ENCODE results near the gene OR2T1. TPM values are rescaled to one million over a fixed set of nuclear protein-coding genes. Genes with fewer than 3 reads are reported as not detected.
"Not testable (repeated sequence)": the region's sequence is repeated elsewhere in the genome, so short reads cannot be mapped to it uniquely, and the experiment has no call there.

Gene OR2T1
- polyA plus RNA-seq, 1 donor: not detected

GRCh38 chr1:248434913-248435312, 32.1 kb downstream of the OR2T1 start:
- not testable (repeated sequence) for DNase-seq

GRCh38 chr1:248436303-248436702, 33.5 kb downstream of the OR2T1 start:
- DNase-seq: not testable (repeated sequence)

DNA sequence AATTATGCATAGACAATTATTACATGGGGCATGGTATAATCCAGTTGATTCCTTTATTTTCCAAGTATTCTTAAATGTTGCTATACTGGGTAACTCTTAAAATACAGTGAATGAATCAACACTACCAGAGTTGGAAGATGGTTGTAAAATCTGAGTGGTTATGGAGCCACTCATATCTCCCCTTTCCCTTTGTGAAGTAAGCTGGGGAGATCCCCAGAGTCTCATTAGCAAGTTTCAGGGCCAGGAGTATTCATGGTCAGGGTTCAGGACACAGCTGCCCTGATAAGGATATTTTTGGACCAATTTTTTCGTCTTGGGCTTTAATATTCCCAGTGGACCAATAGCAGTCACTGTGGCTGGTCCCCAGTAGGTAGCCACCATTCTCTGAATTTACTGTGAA, 35.8 kb downstream of the OR2T1 start:
- not testable (repeated sequence) for DNase-seq

DNA sequence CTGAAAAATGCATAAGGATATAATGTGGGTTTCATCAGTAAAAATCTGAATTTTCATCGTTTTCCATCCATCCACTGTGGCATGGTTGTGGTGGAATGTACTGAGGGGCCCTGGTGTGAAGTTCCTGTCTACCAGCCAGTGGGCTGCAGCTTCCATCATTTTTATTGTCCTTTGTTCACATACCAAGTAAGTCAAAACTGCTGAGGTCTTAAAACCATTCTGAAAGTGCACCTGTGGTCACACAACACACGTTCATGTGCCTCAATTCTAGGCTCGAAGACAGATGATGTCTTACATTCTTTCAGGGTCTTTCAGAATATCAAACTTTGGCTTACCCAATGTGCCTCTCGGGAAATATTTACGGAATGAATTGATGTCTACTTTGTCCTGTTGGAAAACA, 36.4 kb downstream of the OR2T1 start:
- DNase-seq: not testable (repeated sequence)

GRCh38 chr1:248442500-248443277, 39.8 kb downstream of the OR2T1 start:
- not testable (repeated sequence) for DNase-seq

DNA sequence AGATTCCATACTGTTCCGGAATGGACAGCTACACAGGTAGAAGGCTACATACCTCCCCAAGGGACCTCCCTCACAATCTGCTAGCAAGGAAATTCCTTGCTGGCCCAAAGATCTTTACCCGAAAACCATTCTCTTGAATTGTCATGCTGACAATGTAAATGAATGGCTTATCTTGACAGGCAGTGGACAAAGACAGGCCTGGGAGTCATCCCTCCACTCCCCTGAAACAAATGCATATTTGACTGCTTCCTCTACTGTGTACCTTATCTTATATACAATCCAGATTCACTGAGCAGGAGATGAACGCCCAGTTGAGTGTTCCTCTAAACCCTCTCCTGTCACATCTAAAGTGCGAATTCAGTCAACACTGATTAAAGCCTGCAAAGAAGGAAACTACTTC, 41.8 kb downstream of the OR2T1 start:
- DNase-seq: not testable (repeated sequence)

- not testable (repeated sequence) for DNase-seq
Observed at GRCh38 chr1:248445399-248445798, 42.6 kb downstream of the OR2T1 start, which contains the start of gene OR2T2. TSS of gene OR2T2 (plus strand) at chr1:248445637. CDS start at chr1:248452798, 7,161 bp downstream.

GRCh38 chr1:248448409-248449074, 45.7 kb downstream of the OR2T1 start:
- not testable (repeated sequence) for DNase-seq

DNA sequence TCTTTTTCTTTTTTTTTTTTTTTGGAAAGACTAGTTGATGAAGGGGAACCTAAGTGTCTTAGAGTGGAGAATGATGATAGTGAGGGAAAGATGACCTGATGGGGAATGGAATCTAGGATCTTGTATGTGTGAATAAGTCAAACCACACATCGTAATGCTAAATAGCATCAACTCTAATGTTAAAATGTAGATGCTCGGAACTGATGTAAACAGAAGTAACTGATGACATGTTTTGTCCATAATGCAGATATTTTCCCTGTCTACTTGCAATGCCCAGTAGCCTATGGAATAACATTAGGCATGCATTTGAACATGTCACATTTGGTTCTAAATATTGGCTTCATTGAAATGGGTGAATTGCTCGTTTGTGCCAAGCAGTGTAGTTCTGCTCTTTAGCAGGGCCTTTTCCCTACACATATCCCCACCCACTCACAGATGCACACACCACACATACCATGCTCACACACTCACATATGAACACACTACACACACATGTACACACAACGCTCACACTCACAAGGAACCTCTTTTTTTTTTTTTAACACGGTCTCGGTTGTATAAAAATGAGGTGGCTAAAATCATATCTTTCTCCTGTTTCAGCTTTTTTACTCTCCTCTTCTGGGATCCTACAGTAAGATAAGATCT, 47.1 kb downstream of the OR2T1 start:
- DNase-seq: not testable (repeated sequence)

DNA sequence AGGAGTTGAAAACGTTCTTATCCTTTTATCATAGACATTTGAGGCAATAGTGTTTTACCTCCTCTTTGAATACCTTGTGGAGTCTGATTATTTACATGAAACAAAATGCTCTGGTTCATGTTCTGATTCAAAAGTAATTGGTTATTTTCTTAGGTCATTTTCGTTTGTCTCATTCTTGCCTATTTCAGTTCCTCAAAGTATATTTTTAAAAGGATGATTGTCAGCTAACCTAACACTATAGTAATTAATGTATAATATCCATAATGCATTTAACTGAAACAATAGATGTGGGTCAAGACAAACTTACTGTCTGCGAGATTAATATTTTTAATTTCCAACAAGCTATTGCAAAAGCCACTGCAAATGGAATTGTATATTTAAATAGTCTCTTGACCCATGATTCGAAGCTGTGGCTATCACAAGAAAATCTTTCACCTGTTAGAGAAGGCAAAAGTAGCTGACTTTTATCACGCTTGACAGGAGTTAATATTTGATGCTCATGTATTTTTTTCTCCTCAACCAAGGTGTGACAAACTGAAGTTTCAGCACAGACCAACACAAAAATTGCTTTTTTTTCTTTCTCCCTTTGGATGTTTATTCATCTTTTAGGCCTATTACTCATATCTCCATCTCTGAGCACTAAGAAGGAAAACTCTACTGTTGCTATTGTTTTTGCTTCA, 47.8 kb downstream of the OR2T1 start:
- not testable (repeated sequence) for DNase-seq

- DNase-seq: not testable (repeated sequence)
Observed at GRCh38 chr1:248453619-248454018, 50.8 kb downstream of the OR2T1 start.

GRCh38 chr1:248455045-248455444, 52.2 kb downstream of the OR2T1 start:
- DNase-seq: not testable (repeated sequence)

GRCh38 chr1:248456635-248457034, 53.8 kb downstream of the OR2T1 start:
- not testable (repeated sequence) for DNase-seq

Other genes with a start within 250 kb of the OR2T1 start
- gene OR2M2, start 228.2 kb upstream of the OR2T1 start, polyA plus RNA-seq (ENCODE audit: insufficient read length): not detected
- 0.08 TPM for gene OR2M3, start 205.8 kb upstream of the OR2T1 start, polyA plus RNA-seq (ENCODE audit: insufficient read length)
- gene OR2M4, start 171.6 kb upstream of the OR2T1 start, polyA plus RNA-seq (ENCODE audit: insufficient read length): 0.07 TPM
- not detected for gene OR2T33, start 125.1 kb upstream of the OR2T1 start, polyA plus RNA-seq (ENCODE audit: insufficient read length)
- 0.07 TPM for gene OR2T12, start 99.6 kb upstream of the OR2T1 start, polyA plus RNA-seq (ENCODE audit: insufficient read length)
- gene OR2M7, start 78.5 kb upstream of the OR2T1 start, polyA plus RNA-seq (ENCODE audit: insufficient read length): not detected
- not detected for gene OR14C36, start 54.3 kb upstream of the OR2T1 start, polyA plus RNA-seq (ENCODE audit: insufficient read length)
- gene OR2T4, start 41.4 kb upstream of the OR2T1 start, polyA plus RNA-seq (ENCODE audit: insufficient read length): not detected
- not detected for gene OR2T6, start 27.3 kb upstream of the OR2T1 start, polyA plus RNA-seq (ENCODE audit: insufficient read length)
- gene OR2T2, start 42.6 kb downstream of the OR2T1 start, polyA plus RNA-seq (ENCODE audit: insufficient read length): not detected
- not detected for gene OR2T3, start 70.3 kb downstream of the OR2T1 start, polyA plus RNA-seq (ENCODE audit: insufficient read length)
- not detected for gene OR2T5, start 85.5 kb downstream of the OR2T1 start, polyA plus RNA-seq (ENCODE audit: insufficient read length)
- 0.03 TPM for gene OR2G6, start 105.0 kb downstream of the OR2T1 start, polyA plus RNA-seq (ENCODE audit: insufficient read length)
- gene OR2T29, start 159.7 kb downstream of the OR2T1 start, polyA plus RNA-seq (ENCODE audit: insufficient read length): not detected
- not detected for gene OR2T34, start 171.7 kb downstream of the OR2T1 start, polyA plus RNA-seq (ENCODE audit: insufficient read length)
- gene OR2T10, start 194.7 kb downstream of the OR2T1 start, polyA plus RNA-seq (ENCODE audit: insufficient read length): 0.05 TPM
- not detected for gene OR2T11, start 232.0 kb downstream of the OR2T1 start, polyA plus RNA-seq (ENCODE audit: insufficient read length)
- not detected for gene OR2T35, start 242.2 kb downstream of the OR2T1 start, polyA plus RNA-seq (ENCODE audit: insufficient read length)